OCI-M1 (cell line): Measurements from ENCODE around the gene FAM24B.

ENCODE experiments used
- DNase-seq: peaks from one replicate; lab custom pipeline; 2025; lab: John Stamatoyannopoulos, UW

The FAM24B gene

DNA sequence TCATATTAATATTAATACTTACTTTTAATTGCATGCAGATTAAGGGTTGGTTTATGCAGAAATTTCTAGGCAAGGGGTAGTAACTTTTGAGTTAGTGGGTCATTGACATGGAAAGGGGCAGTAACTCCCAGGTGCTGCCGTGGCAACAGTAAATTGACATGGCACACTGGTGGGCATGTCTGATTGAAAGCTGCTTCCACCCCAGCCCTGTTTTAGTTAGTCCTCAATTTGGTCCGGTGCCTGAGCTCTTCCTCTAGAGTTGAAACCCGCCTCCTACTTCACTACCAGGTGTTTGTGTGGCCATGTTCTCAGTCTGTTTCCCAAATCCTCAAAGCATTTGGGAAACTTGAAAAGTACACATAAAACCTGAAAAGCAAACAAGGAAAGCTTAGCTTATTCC lies 52.1 kb downstream of the FAM24B start:
- no peak for DNase-seq

DNA sequence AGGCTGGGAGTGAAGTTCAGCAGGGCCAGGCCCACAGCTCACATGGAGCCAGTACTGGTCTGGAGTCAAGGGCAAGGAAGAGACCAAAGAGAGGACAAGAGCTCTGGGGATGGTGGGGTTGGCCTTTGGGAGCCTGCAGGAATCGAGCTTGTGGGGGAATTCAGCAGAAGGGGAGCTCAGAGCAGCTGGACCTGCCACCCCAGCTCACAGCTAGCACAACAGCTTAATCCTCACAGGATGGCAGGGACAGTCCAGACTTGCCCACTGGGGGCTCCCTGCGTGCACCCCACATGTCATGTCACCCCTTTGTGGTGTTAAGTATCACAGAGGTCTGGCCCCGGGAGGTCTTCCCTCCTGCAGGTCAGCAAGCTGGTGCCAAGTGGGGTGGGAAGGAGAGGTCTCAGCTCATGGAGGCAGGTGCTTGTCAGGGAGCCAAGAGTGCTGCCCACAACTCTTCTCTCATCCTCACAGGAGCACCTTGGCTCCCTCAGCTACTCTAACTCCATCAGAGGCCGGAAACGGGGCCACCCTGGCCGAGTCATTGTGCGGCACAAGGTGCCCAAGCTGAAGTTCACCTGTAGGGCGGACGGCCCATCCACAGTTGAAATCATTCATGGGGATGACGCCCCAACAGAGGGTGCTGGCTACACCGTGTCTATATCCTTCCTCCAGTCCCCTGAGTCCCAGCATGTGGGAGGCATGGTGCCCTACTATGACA lies 56.2 kb downstream of the FAM24B start:
- no peak for DNase-seq

DNA sequence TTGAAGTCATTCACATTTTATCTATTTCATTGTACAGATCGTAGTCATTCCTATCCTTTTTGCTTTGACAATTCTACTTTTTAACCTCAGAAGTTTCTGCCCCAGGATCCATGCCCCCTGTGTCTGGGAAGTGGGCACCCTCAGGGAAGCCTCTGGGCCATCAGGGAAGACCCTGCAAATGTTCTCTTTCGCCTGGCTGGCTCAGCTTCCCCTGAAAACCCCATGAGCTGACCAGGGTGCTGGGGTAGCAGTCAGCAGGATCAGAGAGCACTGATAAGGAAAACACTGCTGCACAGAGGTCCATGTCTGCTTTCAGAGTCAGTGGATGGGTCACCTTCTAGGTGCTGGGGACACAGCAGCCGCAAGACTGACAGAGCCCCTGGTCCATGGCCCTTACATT lies 57.6 kb downstream of the FAM24B start:
- no peak for DNase-seq

DNA sequence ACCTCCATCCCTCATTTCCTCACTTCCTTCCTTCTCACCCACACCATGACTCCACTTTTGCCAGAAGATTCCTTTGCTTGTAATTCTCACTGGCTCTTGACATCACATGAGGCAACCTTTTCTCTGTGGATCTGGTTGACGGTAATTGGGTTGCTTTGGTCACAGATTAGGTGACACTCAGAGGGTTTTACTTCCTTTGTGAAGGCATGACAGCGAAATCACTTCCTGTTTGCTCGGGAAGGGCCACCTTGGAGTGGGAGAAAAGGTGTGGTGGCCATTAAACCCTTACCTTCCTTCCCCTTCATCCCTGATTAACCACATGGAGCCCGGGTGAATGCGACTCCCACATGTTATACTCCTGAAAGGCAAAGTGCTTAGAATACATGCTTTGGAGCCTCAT lies 63.9 kb downstream of the FAM24B start:
- no peak for DNase-seq

DNA sequence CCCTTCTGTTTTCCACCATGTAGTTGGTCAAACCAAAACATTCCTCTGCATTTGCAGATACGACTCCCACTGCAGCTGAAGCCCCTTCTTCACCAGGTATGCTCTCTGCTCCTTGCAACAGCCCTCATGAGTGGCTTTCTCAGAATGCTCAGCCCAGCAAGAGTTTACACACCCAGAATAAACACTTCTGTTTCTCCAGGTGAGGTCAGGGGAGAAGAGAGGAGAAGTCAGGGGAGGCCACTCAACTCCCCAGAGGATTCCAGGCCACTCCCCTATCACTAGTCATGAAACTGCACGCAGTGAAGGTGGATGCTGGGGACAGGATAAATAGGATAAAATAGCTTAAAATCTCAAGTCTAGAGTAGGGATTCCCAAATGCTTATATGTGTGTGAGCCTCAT lies 64.9 kb downstream of the FAM24B start:
- DNase-seq = no peak

DNA sequence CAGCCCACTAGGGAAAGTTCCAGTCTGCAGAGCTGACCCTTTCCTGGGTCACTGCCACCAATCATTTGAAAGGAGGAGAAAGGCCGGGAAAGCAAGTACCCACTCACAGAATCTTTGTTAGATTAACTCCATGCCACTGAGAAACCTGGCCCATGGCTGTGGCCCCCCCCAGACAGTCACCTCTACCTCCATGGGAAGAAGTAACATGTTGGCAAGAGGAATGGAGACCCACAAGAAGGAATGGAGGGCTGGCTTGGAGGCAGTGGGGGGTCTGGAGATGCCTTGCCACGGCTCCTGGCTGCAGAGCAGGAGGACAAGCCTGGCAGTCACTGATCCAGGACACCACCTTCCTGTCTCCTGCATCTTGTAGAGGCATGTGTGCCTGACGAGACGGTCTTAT lies 66.6 kb downstream of the FAM24B start:
- DNase-seq = no peak

DNA sequence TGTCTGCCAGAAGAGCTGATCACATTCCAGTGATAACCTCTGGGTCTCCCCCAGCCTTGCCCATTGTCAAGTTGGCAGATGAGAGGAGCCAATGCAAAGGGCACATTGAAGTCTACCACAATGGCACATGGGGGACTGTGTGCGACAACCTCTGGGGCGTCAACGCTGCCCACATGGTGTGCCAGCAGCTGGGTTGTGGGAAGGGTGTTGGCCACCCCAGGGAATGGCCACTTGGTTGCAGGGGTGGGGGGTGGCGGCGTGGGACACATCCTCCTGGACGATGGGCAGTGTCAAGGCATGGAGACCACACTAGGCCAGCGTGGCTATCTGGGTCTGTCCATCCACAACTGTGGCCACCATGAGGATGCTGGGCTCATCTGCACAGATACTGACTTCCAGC lies 77.1 kb downstream of the FAM24B start:
- no peak for DNase-seq
